Fibroblast of pulmonary artery (primary cell): ENCODE measurements around the gene RELN.
"Not testable (repeated sequence)": the region's sequence is repeated elsewhere in the genome, so short reads cannot be mapped to it uniquely, and the experiment has no call there.

Source experiments
- DNase-seq: peaks from one replicate; pipeline ENCODE4 v3.0.0-alpha.2; 2010; ENCODE audit warnings: low read depth
- H3K4me3 ChIP-seq: replicated peaks from 2 replicates; pipeline ENCODE4 v1.5.1; 2011; ENCODE audit warnings: low read depth, mild to moderate bottlenecking, control low read depth, low read length, moderate library complexity
- TF ChIP-seq, protein P1 (sequence below): IDR thresholded peaks from 2 replicates; pipeline ENCODE4 v1.5.1; 2011; ENCODE audit warnings: mild to moderate bottlenecking, control low read depth, low read length, inconsistent platforms; ENCODE audit errors: missing control alignments

The RELN gene

GRCh38 chr7:103791894-103792293, 197.6 kb downstream of the RELN start:
- H3K4me3 ChIP-seq, result no peak overlapping the region
- DNase-seq, result no peak
- TF ChIP-seq, protein P1, sequence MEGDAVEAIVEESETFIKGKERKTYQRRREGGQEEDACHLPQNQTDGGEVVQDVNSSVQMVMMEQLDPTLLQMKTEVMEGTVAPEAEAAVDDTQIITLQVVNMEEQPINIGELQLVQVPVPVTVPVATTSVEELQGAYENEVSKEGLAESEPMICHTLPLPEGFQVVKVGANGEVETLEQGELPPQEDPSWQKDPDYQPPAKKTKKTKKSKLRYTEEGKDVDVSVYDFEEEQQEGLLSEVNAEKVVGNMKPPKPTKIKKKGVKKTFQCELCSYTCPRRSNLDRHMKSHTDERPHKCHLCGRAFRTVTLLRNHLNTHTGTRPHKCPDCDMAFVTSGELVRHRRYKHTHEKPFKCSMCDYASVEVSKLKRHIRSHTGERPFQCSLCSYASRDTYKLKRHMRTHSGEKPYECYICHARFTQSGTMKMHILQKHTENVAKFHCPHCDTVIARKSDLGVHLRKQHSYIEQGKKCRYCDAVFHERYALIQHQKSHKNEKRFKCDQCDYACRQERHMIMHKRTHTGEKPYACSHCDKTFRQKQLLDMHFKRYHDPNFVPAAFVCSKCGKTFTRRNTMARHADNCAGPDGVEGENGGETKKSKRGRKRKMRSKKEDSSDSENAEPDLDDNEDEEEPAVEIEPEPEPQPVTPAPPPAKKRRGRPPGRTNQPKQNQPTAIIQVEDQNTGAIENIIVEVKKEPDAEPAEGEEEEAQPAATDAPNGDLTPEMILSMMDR, result no peak

DNA sequence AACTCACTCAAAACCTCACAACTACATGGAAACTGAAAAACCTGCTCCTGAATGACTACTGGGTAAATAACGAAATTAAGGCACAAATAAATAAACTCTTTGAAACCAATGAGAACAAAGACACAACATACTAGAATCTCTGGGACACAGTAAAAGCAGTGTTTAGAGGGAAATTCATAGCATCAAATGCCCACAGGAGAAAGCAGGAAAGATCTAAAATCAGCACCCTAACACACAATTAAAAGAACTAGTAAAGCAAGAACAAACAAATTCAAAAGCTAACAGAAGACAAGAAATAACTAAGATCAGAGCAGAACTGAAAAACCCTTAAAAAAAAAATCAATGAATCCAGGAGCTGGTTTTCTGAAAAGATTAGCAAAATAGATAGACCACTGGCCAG, 202.4 kb downstream of the RELN start:
- not testable (repeated sequence) for H3K4me3 ChIP-seq, DNase-seq

DNA sequence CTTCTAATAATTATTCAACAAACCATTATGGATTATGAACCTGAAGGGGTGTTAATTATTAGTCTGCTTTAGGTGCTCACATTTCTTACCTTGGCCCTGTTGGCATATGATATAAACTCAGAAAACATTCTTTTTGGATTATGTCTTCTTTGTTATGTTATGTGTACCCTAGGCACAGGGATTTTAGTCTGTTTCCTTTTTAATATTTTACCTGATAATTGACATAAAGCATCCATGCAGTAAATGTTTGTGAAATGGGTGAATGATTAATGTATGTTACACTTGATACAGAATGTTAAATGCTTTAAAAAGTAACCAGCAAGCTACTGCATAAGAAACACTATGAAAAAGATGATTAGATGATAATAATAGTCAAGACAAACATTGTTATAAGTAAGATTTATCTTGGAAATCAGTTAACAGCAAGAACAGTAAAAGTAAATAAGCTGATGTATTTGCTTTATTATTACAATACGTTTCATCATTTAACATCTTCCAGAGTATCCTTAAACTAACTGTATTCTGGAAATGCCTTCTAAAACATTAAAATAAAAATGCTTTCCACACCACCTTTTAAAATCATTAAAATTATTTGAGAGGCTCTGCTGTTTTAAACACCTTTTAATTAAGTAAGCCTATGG, 204.7 kb downstream of the RELN start:
- no peak for DNase-seq
- TF ChIP-seq, protein P1, result no peak
- H3K4me3 ChIP-seq, result no peak overlapping the region

GRCh38 chr7:103781409-103781808, 208.0 kb downstream of the RELN start:
- no peak for DNase-seq
- TF ChIP-seq, protein P1, result no peak
- no peak overlapping the region for H3K4me3 ChIP-seq

GRCh38 chr7:103780561-103780960, 208.9 kb downstream of the RELN start:
- DNase-seq, H3K4me3 ChIP-seq: not testable (repeated sequence)

GRCh38 chr7:103777440-103777839, 212.0 kb downstream of the RELN start:
- DNase-seq, result no peak
- H3K4me3 ChIP-seq, result no peak overlapping the region
- TF ChIP-seq, protein P1, result no peak

DNA sequence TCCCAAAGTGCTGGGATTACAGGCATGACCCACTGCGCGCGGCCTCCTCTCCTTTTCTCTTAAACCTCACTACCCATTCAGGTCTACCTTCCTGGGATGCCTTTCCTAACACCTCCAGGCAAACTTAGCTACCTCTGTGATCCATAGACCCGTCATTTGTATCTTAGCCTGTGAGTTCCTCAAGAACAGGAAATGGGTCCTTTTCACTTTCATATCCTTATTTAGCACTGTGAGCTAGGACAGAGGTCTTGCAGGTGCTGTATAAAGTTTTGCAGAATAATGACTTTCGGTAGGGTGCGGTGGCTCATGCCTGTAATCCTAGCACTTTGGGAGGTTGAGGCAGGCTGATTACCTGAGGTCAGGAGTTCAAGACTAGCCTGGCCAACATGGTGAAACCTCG, 215.7 kb downstream of the RELN start:
- TF ChIP-seq, protein P1, result no peak
- no peak overlapping the region for H3K4me3 ChIP-seq
- no peak for DNase-seq

GRCh38 chr7:103772171-103772773, 217.2 kb downstream of the RELN start:
- no peak overlapping the region for H3K4me3 ChIP-seq
- no peak for DNase-seq
- TF ChIP-seq, protein P1, result no peak
